Activated CD4-positive, alpha-beta T cell treated with anti-CD3 and anti-CD28 coated beads, Interleukin-10, Interleukin-2, amounts not matched to agents 100 ng/mL and 50 ng/mL, durations not matched to agents 16 hours and 8 hours (primary cell): ENCODE measurements around the gene GRIK2.

Experiments used
- DNase-seq: peaks from one replicate; pipeline ENCODE4 v3.0.0-alpha.2; 2020

GRIK2 gene

DNA sequence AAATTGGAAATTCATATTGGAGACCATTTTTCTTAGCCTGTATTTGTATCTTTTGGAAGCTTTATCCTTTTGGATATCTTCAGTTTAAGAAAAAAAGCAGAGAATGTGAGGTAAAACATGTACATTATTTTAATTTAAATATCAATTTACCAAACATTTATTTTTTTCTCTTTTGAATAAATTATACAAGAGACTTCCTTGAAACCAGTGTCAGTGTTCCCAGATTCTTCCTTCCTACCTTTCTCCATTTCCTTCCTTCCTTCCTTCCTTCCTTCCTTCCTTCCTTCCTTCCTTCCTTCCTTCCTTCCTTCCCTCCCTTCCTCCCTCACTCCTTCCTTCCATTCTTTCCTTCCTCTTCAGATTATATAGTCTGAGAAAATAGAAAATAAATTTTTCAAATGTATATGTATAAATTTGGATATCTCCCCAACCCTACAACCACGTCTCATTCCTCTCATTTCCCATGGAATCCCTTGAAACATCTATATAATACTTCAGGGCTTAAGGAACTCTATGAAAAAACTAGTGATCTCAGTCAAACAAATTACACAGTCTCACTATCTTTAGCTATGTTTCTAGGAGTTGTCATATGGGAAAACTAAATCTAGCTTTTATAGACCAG is 528.4 kb downstream of the GRIK2 start:
- DNase-seq = no peak

DNA sequence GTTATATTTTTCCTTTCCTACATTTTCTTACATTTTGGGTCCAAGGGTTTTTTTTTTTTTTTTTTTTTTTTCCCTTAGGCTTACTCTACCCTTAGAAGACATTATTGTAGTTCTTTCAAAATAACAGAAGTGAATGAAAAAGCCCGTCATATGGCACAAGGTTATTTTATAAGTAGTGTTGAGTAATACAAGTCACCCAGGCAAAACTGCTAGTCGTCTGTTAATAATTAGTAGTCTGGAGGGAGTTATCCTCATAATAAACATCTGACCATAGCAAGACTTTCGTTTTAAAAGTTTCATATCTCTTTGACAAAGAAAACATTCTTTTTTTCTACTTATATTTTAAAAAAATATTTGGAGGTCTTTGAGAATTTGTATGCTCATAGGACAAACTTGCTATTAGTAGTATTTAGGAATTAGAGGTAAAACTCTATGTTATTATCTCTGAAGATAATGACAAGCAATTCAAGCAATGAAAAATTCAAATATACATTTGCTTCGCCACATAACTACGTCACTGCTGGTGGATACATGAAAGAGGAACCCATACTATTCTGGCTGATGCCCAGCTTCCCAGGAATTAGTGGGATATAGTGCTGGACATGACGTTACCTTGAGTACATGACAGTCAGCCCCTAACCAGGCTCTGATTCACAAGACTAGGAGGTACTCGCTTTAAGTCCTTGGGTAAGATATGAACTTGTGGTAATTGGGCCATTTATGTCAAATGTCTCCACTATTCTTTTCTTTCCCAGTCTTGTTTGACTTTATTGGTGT is 532.8 kb downstream of the GRIK2 start:
- DNase-seq = no peak

DNA sequence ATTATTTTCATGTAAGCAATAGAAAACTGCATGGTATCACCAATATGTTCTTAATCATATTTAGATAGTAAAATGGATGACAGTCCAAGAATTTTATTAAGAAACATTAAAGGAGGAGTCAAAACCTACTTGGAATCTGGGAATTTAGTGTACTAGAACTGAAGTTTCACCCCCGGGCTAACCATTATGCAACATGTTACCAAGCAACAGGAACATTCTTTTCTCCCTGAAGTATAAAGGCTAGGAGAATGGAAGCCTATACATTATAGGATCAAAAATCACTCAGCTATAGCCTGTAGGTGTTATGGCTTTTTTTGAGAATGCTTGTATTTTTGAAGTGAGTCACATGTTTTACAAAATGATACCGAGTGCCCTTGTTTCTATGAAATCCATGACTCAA is 538.3 kb downstream of the GRIK2 start:
- DNase-seq = no peak

DNA sequence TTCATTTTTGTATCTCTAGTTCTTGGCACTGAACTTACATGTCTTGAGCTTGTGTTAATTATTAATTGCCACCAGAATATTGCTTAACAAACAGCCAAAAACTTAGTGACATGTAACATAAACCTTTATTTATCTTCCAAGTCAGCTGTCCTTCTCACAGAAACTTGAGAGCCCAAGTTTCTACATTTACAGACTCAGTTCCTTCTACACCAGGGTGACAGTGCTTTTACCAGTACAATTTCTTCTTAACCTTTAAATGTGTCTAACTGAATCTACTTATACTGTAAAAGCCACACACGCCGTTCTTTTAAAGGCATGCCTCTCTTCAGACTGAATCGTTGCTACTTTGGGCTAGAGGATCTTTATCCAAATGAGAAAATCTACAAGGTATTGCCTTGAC is 539.2 kb downstream of the GRIK2 start:
- no peak for DNase-seq

DNA sequence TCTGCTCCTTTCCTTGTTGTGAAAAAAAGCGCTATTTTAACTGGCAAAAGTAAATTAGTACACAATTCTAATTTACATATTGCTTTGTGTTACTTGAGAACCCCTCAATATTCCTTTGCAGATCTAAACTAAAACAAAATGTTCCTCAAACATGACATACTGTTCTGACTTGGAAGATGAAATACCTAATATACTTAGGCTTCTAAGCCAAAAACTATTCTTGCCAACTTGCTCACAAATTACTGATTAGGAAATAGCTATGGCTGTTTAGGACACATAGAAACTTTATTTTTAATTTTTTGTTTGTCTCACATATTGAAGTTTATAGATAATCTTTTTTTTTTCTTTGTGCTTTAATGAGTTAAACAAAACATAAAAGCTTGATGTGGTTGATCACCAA is 542.2 kb downstream of the GRIK2 start:
- no peak for DNase-seq

DNA sequence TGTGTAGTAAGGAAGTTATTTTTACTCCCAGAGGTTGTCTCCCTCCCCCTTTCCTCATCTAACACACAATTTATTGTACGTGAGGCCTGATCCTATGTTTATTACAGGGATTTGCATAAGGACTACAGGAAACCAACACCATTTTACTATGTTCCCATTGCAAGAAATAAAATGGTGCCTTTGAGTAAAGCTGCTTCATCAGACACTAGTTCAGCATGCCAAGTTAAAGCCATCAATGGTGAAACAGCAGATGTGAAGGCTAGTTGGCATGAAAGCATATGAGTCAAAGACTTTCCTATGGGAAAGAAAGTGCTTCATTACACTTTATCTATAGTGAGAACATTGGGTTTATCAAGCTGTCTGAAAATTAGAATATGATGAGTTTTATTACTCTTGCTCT is 543.0 kb downstream of the GRIK2 start:
- DNase-seq = no peak

DNA sequence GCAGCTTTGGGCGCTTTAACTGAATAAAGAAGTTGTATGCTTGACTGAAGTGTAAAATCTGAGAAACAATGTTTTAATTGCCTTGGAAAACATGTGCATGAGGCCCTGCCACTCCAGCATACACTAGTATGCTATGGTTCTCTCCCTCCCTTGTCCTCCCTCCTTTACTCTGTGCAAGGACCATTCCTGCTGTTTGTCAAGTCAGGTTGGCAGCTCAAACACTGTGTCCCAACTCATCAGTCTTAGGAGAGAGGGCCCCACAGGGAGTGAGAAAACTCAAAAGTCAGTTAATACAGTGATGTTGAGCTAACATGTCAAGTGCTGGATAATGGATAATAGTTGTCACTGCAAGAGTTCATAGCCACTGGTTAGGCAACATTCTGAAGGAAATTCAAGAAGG is 543.6 kb downstream of the GRIK2 start:
- no peak for DNase-seq

DNA sequence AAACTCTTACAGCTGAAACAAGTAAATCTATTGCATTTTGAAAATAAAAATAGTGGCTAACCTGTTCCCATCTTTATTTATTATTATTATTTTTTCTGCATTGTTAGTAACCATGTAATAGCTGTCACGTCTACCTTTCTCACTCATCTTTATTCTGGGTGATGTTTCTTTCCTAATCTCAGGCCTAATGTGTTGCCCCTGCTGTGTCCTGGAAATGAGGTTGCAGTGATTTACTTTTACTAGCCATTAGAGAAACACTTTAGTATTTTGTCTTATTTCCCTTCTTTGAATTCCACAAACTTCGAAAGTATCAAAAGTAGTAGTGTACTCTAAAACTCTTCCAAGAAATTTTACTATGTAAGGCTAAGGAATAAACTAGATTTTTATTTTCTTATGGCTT is 546.9 kb downstream of the GRIK2 start:
- DNase-seq = no peak

DNA sequence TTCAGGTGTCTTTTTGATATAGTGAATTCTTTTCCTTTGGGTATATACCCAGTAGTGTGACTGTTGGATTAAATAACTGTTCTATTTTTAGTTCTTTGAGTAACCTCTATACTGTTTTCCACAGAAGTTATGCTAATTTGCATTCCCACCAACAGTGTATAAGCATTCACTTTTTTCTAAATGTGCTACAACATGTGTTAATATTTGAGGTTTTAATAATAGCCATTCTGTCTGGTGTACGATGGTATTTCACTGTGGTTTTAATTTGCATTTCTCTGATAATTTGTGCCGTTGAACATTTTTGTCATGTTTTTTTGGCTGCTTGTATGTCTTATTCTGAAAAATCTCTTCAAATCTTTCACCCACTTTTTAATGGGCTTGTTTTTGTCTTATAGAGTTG is 563.5 kb downstream of the GRIK2 start:
- DNase-seq = no peak

DNA sequence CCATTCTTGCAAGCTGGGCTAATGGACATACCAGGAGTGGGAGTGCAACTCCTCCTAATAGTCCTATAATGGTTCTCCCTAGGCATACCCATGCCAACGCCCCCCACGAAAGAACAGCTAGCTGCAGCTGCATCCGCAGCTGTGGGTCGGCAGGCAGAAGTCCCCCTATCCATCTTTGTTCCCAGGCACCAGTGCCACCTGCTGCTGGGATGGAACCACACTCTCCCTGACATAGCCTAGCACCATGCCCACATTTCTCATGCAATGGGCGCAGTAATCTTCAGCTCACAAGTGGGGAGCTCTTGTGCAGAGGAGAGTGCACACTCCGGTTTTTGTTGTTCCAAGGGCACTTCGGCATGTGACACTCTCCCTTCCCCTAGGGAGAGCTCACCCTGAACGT is 567.8 kb downstream of the GRIK2 start:
- no peak for DNase-seq

DNA sequence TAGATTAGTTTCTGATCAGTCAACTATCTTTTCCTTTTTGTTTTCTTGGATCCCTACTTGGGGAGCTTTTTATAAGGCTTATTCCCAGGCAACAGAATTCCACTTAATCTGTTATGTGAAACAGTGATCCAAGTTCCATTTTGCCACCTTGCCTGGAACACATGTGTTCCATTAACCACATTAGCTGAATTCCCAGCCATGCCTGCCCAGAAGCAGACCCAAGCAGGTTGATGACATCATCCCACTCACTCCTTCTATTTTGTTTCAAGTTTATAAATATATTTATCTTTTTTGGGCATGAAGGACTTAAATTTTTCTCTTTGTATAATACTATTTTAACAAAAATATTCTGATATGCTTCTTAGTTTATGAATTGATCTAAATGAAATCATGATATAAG is 587.4 kb downstream of the GRIK2 start:
- no peak for DNase-seq

DNA sequence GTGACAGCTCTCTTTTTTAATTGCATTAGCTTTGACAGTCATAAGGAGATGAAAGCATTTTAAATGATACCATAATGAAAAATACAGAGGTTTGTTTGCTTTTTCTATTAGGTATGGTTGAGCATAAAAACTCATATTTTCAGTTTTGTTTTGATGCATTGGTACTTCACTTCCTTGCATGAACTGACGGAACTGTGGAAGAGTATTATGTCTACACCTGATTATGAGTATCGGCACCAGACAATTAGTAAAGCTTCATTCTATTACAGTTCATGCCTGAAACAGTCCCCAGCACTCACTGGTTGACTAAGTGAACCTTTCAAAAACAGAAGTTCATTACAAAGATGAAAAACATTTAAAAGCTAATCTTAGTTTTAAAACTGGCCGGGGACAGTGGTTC is 593.0 kb downstream of the GRIK2 start:
- DNase-seq = no peak

DNA sequence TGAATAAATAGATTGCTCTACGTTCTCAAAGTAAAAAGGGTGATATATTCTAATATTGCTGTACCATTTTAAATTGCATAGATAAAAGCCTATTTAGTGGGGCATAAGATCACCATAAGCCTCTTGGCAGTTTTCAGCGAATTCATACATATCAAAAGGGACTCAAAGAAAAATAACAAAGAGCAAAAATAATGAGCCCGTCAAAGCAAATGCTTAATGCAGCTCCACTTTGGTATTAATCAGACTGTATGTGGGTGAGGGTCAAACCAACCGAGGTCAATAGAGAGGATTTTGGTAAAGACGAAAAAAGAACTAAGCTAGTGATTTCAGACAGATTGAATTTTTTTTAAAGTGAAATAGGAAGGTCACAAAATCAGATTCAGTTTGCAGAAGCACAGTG is 598.8 kb downstream of the GRIK2 start:
- DNase-seq = no peak

DNA sequence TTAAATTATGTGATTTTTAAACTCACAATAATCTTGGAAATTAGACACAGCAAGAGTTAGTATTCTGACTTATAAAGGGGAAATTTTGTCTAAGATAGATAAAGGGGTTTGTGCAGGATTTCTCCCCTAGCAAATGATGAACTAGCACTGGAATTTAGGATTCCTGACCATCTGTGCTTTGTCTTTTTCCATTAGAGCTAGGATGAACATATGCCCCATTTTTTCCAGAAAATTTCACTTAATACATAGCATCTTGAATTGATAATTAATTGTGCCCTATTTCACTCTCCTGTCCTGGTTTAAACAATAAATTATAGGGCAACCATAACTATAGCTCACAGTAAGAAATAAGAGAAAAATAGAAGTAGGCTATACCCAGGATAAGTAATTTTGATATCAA is 601.0 kb downstream of the GRIK2 start:
- DNase-seq = no peak

DNA sequence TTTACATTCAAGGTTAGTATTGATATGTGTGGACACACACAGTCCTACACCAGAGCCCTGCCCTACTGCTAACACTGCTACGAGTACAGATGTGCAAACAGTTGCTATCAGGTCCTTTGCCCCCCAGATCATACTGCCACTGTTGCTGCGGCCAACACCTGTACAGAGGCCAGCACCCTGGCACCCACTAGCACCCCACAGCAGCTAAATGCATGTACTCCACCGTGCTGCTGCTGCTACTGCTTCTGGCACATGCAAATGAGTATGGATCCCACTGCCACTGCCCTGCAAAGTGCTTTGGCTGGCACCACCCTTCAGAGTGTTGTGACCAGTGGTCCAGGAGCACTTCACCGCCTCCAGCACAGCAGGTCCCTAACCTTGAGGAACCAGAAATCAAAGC is 621.9 kb downstream of the GRIK2 start:
- no peak for DNase-seq

DNA sequence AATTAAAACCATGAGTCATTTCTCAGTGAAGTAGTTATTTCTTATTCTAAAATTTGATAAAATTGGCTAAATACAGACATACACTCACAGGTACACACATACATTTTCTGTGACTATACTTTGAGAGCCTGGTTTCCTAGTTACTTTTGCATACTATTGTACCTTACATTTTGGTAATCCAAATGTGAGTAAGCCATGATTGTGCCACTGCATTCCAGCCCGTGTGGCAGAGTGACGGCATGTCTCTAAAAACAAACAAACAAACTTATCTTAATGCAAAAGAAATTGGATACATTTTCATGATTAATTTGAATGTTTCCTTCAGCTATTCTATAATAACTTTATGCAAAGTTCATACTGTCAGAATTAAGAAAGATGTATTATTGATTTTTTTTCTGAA is 628.8 kb downstream of the GRIK2 start:
- DNase-seq = no peak

DNA sequence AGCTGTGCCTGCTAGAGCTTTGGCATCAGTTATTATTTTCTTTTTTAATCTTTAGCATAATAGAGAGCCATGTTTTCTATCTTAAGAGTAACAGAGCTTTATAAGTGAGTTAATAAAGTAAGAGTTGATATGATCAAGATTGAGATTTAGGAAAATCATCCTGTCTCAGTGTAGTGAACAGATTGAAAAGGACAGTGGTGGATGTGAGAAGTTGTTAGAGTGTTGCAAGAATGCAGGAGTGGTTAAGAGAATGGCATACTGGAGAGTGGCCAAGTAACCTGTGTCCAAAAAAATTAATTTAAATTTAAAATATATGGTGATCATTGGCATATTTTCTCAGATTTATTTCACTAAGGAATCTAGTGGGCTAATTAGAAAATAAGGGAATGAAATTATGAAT is 629.3 kb downstream of the GRIK2 start:
- DNase-seq = no peak

DNA sequence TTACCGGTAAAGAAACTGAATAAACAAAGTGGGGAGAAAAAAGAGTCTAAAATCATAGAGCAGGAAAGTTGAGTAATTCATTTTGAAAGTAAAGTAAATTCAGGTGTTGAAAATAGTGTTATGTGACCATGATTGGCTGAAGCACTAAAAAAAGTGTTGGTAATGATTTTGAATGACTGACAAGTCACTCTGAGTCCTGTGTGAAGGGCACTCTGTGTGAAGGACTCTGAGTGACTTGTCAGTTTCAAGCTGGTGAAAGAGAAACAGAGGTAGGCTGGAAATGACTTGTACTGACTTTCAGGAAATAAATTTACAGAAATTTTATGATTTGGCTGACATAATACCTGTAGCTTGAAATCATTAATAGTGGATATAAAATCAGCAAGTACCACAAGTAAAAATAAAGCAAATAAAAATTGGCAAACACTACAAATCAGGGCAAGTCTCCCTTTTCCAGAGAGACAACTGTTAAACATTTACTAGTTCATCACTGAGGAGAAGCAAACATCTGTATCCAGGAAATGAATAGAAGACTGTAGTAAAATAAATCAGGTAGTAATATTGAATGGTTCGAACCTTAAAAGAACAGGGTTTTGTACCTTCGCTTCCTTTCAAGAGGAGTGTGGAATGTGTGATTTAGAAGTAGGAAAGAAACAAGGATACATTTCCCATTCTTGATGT is 630.6 kb downstream of the GRIK2 start:
- DNase-seq = no peak

DNA sequence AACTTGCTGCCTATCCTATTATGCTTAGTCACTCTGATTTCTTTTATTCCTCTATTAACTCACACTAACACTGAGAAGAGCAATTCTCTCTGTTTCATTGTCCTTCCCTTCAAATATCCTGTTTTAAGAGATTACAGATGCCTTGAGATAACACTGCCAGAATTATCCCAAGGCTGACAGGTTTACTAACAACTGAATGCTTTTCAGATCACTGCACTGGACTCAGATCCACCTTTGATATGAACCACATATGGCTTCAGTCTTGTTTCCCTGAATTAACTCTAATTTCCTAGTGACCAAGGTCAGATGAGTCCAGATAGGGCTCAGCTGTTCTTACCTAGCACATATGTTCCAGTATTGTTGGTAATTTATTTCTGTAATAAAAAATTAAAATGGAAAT is 633.1 kb downstream of the GRIK2 start:
- no peak for DNase-seq

DNA sequence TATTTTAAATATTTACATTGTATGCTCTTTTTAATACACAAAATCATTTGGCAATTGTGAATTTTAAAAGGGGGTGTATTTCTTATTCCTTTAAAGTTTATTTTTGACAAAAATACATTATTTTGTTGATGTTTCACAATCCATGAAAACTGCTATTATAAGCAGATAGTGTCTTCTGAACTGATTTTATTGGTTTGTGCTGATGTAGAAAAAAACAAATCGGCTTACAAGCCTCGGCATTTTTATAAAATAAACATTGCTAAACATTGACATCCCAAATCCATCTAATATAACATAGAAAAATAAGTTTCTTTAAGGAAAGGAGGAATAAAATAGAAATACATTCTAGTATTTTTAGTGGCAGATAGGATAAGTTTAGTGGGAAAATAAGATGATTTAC is 634.7 kb downstream of the GRIK2 start:
- no peak for DNase-seq

DNA sequence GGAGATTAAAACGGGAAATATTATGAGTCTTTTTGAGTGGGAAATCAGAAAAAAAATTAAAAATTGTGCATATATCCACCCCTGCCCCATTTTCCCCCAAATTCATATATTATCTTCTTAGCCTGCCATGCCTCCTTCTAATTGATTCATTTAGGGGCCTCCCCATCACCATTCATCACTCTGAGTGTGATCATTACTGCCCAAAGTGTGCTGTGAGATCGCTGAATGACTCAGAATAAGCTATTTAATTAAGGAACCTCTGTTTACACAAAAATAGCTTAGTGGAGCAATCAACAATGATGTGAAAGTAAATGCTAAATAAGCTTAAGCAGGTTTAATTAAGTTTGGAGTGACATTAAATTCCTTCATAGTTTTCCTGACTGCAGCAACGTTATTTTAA is 645.5 kb downstream of the GRIK2 start:
- no peak for DNase-seq

DNA sequence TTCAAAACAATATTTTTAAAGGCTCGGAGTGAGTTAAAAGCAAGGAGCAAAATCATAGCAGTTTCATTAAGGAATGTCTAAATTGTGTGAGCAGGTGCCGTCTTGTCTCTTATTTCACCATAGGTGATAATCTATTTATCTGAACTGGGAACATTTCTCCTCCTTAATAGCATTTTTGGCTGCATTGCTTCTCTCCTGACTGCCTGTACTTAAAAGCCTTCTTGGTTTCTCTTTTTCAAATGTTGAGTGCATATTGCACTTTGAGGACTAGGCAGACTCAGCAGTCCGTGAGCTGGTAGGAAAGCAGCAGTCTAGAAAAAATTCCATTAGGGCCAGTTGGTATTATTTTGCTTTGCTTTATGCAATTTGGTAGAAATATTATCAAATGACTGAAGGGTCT is 645.9 kb downstream of the GRIK2 start:
- no peak for DNase-seq

DNA sequence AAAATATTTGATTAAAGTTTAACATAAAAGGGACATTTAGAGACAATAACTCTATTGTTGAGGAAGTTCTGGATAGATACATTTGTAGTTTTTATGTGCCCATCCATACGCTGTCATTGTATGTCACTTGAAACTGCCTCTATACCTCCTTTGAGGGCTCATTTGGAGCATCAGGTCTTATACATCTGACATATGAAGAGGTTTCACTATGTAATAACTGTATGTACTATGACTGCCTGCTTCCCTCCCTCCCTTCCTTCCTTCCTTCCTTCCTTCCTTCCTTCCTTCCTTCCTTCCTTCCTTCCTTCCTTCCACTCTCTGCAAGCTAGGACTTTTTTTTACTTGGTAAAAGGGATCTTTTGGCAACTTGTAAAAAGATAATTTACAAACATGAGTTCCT is 657.5 kb downstream of the GRIK2 start:
- no peak for DNase-seq

DNA sequence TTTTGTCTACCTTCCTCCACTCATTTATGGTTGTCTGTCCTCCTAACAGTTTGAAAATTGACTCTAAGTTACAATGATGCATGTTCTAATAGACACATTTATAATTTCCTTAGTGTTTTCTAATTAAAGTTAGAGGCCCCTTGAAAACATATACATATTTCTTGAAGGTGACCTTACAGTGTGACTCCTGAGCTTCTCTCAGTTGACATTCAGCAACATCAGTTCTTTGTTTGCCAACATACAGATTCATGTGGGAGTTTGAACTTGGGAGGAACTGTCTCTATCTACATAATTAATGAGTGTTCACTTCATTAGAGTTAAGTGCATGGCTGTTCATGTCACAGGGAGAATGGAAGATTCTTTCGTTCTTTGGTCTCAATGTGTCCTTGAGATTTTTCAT is 658.2 kb downstream of the GRIK2 start:
- DNase-seq = no peak

DNA sequence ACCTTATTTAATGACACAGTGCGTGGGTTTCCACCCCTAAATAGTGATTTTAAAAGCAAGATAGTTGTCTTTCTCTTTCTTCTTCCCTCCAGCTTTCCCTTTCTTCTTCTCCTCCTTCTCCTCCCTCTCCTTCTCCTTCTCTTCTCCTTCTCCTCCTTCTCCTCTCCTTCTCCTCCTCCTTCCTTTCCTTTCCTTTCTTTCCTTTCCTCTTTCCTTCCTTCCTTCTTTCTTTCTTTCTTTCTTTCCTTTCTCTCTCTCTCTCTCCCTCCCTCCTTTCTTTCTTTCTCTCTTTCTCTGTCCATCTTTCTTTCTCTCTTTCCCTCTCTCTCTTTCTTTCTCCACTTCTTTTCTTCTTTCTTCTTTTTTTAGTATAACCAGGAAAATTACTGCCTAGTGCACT is 670.6 kb downstream of the GRIK2 start:
- DNase-seq = no peak
